ENCODE results near the gene OTUB1. TPM values are rescaled to one million over a fixed set of nuclear protein-coding genes. Genes with fewer than 3 reads are reported as not detected.

Gene OTUB1
- total RNA-seq, 1 donor from 2014 or later = 52.2 TPM

DNA sequence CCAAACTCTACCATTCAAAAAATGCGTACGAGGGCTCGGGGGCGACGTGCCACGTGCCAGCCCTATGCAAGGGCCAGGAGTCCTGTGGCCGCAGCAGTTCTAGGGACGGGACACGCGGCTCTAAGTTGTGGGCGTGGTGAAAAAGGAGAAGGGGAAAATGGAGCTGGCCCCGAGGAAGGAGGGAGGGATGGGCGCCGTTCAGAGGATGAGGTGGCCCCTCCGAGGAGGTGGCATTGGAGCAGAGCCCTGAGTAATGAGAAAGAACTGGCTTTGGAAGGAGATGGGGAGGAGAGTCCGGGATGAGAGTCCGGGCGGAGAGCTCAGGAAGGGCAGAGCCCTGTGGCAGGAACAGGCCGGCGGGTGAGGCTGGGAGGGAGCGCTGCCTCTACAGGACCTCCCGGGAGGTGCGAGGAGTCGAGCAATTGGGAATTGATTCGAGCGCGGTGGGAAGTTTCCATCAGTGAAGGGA is 21.0 kb downstream of the OTUB1 start:
- Mint-ChIP-seq H3K9me3 (ENCODE audit: low read depth) (no peaks in the 10 kb centered on the region), H3K4me1 (ENCODE audit: low read depth) (peaks cover 15% of the 10 kb centered on the region), H3K27me3 (ENCODE audit: low read depth) (no peaks in the 10 kb centered on the region), H3K27ac (ENCODE audit: unreplicated experiment) (no peak overlapping the region), H3K4me3 (ENCODE audit: unreplicated experiment) (peak overlapping the region; percentile 64), H3K36me3 (ENCODE audit: low read depth) (no peaks in the 10 kb centered on the region)
- TF ChIP-seq CTCF (IDR thresholded peaks at IDR 0.05) = no peak
- DNase-seq (ENCODE audit: low spot score) = no peak

- peak; percentile 82 for DNase-seq (ENCODE audit: low spot score)
- H3K9me3 Mint-ChIP-seq (ENCODE audit: low read depth) = no peaks in the 10 kb centered on the region
- peaks cover 15% of the 10 kb centered on the region for H3K4me1 Mint-ChIP-seq (ENCODE audit: low read depth)
- peak; percentile 48 for TF ChIP-seq CTCF (IDR thresholded peaks at IDR 0.05)
- peak overlapping the region; percentile 64 for H3K4me3 Mint-ChIP-seq (ENCODE audit: unreplicated experiment)
- no peaks in the 10 kb centered on the region for H3K27me3 Mint-ChIP-seq (ENCODE audit: low read depth)
- no peak overlapping the region for H3K27ac Mint-ChIP-seq (ENCODE audit: unreplicated experiment)
- no peaks in the 10 kb centered on the region for H3K36me3 Mint-ChIP-seq (ENCODE audit: low read depth)
Measured at GRCh38 chr11:64007629-64008282, 21.5 kb downstream of the OTUB1 start.

- H3K36me3 Mint-ChIP-seq (ENCODE audit: low read depth) = no peaks in the 10 kb centered on the region
- H3K27me3 Mint-ChIP-seq (ENCODE audit: low read depth) = no peaks in the 10 kb centered on the region
- peak; percentile 88 for DNase-seq (ENCODE audit: low spot score)
- H3K27ac Mint-ChIP-seq (ENCODE audit: unreplicated experiment) = no peak overlapping the region
- TF ChIP-seq CTCF (IDR thresholded peaks at IDR 0.05) = no peak
- H3K9me3 Mint-ChIP-seq (ENCODE audit: low read depth) = no peaks in the 10 kb centered on the region
- H3K4me1 Mint-ChIP-seq (ENCODE audit: low read depth) = peaks cover 15% of the 10 kb centered on the region
- H3K4me3 Mint-ChIP-seq (ENCODE audit: unreplicated experiment) = no peak overlapping the region
Measured at GRCh38 chr11:64008283-64008913, 22.2 kb downstream of the OTUB1 start.

- no peak for DNase-seq (ENCODE audit: low spot score)
- Mint-ChIP-seq H3K36me3 (ENCODE audit: low read depth) (no peaks in the 10 kb centered on the region), H3K4me1 (ENCODE audit: low read depth) (peaks cover 15% of the 10 kb centered on the region), H3K4me3 (ENCODE audit: unreplicated experiment) (no peak overlapping the region), H3K27ac (ENCODE audit: unreplicated experiment) (no peak overlapping the region), H3K9me3 (ENCODE audit: low read depth) (no peaks in the 10 kb centered on the region), H3K27me3 (ENCODE audit: low read depth) (no peaks in the 10 kb centered on the region)
- no peak for TF ChIP-seq CTCF (IDR thresholded peaks at IDR 0.05)
Measured at GRCh38 chr11:64008914-64009633, 22.8 kb downstream of the OTUB1 start.

GRCh38 chr11:64009710-64010109 is 23.5 kb downstream of the OTUB1 start:
- Mint-ChIP-seq H3K27ac (ENCODE audit: unreplicated experiment) (no peak overlapping the region), H3K4me1 (ENCODE audit: low read depth) (peaks cover 15% of the 10 kb centered on the region), H3K36me3 (ENCODE audit: low read depth) (no peaks in the 10 kb centered on the region), H3K9me3 (ENCODE audit: low read depth) (no peaks in the 10 kb centered on the region), H3K4me3 (ENCODE audit: unreplicated experiment) (no peak overlapping the region), H3K27me3 (ENCODE audit: low read depth) (no peaks in the 10 kb centered on the region)
- DNase-seq (ENCODE audit: low spot score) = no peak
- TF ChIP-seq CTCF (IDR thresholded peaks at IDR 0.05) = no peak

All from chondrocyte (in vitro differentiated cells).